HTR-8/SVneo (cell line): ENCODE results near the gene ZBTB32.
"Not testable (repeated sequence)": the region's sequence is repeated elsewhere in the genome, so short reads cannot be mapped to it uniquely, and the experiment has no call there.

ENCODE experiments used
- DNase-seq: peaks from one replicate; pipeline ENCODE4 v3.0.0; 2011; ENCODE audit warnings: low spot score, mixed read lengths; ENCODE audit not compliant: insufficient read length
- FAIRE-seq: peaks from 2 replicates; lab custom pipeline; 2011; peaks lifted over from hg19 to GRCh38; lab: Jason Lieb, UNC

Gene ZBTB32

GRCh38 chr19:35704218-35704617, at the start of gene ZBTB32:
Gene ZBTB32 (plus strand): TSS chr19:35704558. CDS start chr19:35714627, 10,069 bp downstream.
- FAIRE-seq (no peak), DNase-seq (no peak)

DNA sequence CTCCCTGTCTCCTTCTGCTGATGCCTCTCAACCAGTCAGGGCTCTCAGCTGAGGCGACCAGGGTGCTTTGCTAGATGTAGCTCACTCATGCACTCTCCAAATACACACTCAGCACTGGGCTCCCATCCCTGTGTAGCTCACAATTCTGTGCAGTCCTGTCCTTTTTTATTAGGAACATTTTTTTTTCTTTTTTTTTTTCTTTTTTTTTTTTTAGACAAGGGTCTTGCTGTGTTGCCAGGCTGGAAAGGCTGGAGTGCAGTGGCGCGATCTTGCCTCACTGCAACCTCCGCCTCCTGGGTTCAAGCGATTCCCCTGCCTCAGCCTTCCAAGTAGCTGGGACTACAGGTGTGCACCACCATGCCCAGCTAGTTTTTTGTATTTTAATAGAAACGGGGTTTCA, 49.5 kb upstream of the ZBTB32 start:
- DNase-seq, FAIRE-seq: not testable (repeated sequence)

GRCh38 chr19:35655600-35655999, 48.8 kb upstream of the ZBTB32 start:
- FAIRE-seq (no peak), DNase-seq (no peak)

DNA sequence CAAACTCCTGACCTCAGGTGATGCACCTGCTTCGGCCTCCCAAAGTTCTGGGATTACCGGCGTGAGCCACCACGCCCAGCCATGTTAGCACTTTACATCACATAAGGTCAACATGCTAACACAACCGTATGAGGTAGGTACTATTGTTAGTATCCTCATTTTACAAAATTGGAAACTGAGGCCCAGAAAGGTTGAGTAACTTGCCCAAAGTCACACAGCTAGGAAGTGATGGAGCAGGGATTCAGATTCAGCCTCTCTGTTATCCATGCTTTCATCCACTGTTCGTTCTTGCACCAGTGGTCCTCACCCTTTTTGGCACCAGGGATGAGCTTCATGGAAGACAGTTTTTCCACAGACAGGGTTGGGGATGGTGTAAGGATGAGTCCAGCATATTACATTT, 47.7 kb upstream of the ZBTB32 start:
- FAIRE-seq (no peak), DNase-seq (no peak)

- FAIRE-seq: no peak
- no peak for DNase-seq
Measured at GRCh38 chr19:35657904-35658700, 46.3 kb upstream of the ZBTB32 start.

GRCh38 chr19:35661995-35662340, 42.4 kb upstream of the ZBTB32 start:
- FAIRE-seq (no peak), DNase-seq (no peak)

DNA sequence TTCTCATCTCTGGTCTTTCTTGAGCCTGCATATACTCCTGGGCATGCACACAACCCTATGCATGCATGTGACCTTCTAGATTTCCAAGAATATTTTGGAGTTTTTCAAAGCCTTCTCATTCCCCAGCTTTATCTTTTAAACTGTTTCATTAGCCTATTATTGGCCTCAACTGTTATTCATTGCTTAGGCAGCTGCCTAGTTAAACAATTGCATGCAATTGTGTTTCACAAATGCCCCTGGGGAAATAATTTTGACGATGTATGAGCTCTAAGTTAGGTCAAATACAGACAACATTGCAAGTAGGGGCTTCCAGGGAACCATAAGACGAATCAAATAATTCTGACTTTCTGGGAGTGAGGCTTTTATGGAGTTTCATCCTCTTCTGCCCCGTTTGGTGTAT, 40.4 kb upstream of the ZBTB32 start:
- DNase-seq (no peak), FAIRE-seq (no peak)

- no peak for FAIRE-seq
- no peak for DNase-seq
Measured at GRCh38 chr19:35665157-35665556, 39.2 kb upstream of the ZBTB32 start.

DNA sequence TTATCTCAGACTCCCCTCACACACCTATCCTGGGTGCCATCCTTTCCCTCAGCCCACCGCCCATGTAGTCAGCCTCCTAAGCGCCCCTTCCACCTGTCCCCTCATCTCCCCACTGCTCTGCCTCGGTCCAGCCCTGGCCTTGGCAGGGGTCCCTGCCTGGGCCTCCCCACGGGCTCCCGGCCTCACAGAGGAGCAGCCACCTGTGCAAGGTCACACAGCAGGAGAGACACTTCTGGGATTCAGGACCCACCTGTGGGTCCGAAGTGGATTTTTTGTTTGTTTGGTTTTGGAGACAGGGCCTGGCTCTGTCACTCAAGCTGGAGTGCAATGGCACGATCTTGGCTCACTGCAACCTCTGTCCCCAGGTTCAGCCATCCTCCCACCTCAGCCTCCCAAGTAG, 38.8 kb upstream of the ZBTB32 start:
- FAIRE-seq (no peak), DNase-seq (no peak)

DNA sequence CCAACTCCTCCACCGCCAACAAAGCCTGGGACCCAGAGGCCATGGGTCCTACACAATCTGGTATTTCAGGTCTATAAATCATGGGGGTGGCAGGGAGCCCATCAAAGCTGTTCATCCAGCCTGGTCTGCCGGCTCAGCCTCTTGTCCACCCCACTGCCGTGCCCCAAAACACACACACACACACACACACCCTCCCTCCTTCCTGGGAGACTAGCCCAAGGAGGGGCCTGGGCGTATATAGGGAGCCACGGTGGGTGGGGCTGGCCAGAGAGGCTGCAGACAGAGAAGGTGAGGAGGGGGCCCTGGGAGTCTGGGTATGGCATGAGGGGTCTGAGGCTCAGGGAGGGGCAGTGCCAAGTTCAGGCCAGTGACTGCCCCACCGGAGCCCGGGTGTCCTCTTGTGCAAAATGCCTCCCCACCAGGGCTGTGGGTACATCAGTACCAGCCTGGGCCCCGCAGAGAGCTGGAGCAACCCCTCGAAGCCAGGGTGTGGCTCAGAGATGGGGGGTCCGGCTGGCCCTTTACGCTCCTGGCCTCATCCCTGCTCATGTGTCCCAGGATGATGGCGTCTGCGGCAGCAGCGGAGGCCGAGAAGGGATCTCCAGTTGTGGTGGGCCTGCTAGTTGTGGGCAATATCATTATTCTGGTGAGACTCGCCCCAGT, 38.0 kb upstream of the ZBTB32 start, which contains the start of gene UPK1A:
UPK1A (plus strand) TSS at position 267 of the 663 bp plus-strand sequence; CDS start at position 563, 296 bp downstream.
- DNase-seq (no peak), FAIRE-seq (no peak)

- FAIRE-seq: no peak
Measured at GRCh38 chr19:35669566-35669965, 34.8 kb upstream of the ZBTB32 start.

DNA sequence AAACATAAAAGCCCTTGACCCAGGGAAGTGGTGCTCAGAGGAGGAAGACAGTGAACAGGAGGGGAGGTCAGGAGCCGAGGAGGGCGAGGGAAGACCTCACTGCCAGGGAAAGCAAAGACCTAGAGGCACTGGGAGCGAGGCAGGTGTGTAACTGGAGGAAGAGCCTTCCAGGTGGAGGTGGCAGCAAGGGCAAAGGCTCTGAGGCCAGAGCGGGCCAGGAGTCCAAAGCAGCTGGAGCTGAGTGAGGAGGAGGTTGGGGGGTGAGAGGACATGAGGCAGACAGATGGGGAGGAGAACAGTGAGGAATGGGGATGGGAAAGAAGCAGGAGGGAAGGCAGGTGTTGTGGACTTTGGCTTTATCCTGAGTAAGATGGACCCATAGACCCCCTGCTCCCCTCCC, 34.4 kb upstream of the ZBTB32 start:
- FAIRE-seq (no peak), DNase-seq (no peak)

More at GRCh38 chr19:35669566-35669965, 34.8 kb upstream of the ZBTB32 start:
- DNase-seq: no peak

DNA sequence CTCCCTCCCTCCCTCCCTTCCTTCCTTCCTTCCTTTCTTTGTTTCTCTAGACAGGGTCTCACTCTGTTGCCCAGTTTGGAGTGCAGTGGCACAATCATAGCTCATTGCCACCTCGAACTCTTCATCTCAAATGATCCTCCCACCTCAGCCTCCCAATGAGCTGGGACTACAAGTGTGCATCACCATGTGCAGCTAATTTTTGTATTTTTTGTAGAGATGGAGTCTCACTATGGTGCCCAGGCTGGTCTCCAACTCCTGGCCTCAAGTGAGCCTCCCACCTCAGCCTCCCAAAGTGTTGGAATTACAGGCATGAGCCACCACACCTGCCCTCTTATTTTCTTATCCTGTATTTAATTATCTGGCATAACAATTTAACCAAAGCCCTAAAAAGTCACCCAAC, 33.7 kb upstream of the ZBTB32 start:
- FAIRE-seq: no peak

DNA sequence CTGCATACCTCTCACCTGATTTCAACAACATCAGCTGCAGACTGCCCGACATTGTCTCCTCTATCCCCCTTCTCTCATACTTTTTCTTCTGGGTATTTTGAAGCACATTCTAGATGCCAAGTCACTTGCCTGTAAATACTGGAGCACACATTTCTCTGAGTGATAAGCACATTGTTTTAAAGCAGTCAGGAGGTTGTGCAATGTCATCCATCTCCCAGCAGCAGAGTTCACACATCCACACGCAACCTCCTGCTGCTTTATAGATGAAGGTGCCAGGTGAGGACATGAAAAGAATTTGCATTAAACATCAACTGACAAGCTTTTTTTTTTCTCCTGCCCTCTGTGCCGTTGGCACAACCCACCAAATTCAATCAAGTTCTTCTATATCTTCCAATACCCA, 32.5 kb upstream of the ZBTB32 start:
- no peak for DNase-seq
- no peak for FAIRE-seq

More for the DNA sequence above, 33.7 kb upstream of the ZBTB32 start:
- DNase-seq: no peak

GRCh38 chr19:35673121-35673804, 31.1 kb upstream of the ZBTB32 start:
- FAIRE-seq (peak; percentile 83), DNase-seq (peak; percentile 88)

GRCh38 chr19:35675589-35676140, 28.7 kb upstream of the ZBTB32 start:
- FAIRE-seq (no peak), DNase-seq (no peak)

DNA sequence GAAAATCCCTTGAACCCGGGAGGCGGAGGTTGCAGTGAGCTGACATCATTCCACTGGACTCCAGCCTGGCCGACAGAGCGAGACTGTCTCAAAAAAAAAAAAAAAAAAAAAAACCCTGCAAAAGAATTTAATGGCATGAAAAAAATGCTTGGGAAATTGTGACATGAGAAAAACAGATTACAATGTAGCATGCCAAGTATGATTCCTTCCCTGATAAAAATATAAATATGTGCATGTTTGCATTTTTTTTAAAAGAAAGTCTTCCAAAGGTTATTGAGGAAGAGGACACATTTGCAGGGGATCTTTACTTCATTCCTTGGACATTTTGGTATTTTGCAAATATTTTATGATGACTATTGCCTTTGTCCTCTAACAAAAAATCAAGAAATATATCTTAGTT, 14.5 kb upstream of the ZBTB32 start:
- DNase-seq (no peak), FAIRE-seq (no peak)

DNA sequence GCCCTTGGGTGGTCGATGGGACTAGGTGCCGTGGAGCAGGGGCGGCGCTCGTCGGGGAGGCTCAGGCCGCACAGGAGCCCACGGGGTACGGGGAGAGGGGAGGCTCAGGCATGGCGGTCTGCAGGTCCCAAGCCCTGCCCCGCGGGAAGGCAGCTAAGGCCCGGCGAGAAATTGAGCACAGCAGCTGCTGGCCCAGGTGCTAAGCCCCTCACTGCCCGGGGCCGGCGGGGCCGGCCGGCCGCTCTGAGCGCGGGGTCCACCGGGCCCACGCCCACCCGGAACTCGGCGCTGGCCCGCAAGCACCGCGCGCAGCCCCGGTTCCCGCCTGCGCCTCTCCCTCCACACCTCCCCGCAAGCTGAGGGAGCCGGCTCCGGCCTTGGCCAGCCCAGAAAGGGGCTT, 13.3 kb upstream of the ZBTB32 start:
- FAIRE-seq, DNase-seq: not testable (repeated sequence)

DNA sequence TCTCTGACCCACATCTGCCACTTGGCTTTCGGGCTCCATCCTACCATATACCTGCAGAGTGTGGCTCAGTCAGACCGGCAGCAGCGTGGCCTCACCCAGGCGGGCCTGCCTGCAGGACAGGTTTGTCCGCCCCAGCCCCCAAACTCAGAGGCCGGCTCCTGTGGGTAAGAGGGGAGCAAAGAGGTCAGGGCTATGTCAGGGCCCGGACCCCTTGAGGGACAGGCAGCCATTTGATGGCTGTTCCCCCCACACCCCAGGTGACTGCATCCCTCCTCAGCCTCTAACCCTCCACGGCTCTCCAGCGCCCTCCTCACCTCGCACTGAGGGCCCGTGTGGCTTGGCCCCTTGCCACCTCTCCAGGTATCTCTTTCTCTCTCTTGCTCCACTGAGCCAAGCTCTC, 12.3 kb upstream of the ZBTB32 start:
- FAIRE-seq (no peak), DNase-seq (no peak)

DNA sequence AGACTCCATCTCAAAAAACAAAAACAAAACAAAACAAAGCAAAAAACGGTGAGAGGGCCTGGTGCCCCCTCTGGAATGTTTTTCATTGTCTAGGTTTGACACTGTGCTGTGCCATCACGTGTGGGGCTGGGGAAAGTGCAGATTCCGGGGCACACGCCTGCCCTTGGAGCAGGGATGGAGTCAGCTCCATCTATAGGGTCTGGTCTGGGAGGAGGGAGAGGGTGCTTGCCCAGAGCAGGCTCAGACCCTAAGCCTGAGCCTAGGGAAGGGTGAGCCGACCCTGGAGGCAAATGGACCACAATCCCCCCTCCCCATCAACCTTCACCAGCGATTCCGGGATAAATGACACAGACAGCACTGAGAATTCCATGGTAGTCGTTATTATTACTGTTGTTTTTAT, 10.9 kb upstream of the ZBTB32 start:
- FAIRE-seq: no peak
- no peak for DNase-seq
